Activated CD4-positive, alpha-beta memory T cell treated with anti-CD3 and anti-CD28 coated beads for 36 hours (primary cell): ENCODE measurements around the gene ATP11A. TPM values are rescaled to one million over a fixed set of nuclear protein-coding genes. Genes with fewer than 3 reads are reported as not detected.
"Not testable (repeated sequence)": the region's sequence is repeated elsewhere in the genome, so short reads cannot be mapped to it uniquely, and the experiment has no call there.

Experiments used
- CTCF ChIA-PET: fragments of 350-600 bp; sonication (Branson Sonifier 250); formaldehyde crosslinking; loops from one replicate; lab custom pipeline; 2021; ENCODE audit warnings: antibody characterized with exemption, inconsistent platforms; lab: Charles Lee
- POLR2A ChIA-PET: fragments of 350-600 bp; sonication (Branson Sonifier 250); formaldehyde crosslinking; loops from one replicate; lab custom pipeline; 2021; ENCODE audit warnings: antibody characterized with exemption; lab: Charles Lee
- DNase-seq: peaks from one replicate; pipeline ENCODE4 v3.0.0-alpha.2; 2020
- H3K27ac Mint-ChIP-seq: one replicate; pipeline ENCODE4 v1.8.0; 2021; ENCODE audit warnings: mixed read lengths
- H3K27me3 Mint-ChIP-seq: one replicate; pipeline ENCODE4 v1.8.0; 2021; ENCODE audit warnings: mixed read lengths
- H3K36me3 Mint-ChIP-seq: one replicate; pipeline ENCODE4 v1.8.0; 2021; ENCODE audit warnings: mixed read lengths
- H3K4me1 Mint-ChIP-seq: one replicate; pipeline ENCODE4 v1.8.0; 2021; ENCODE audit warnings: low read depth, mixed read lengths
- H3K4me3 Mint-ChIP-seq: one replicate; pipeline ENCODE4 v1.8.0; 2021; ENCODE audit warnings: mild to moderate bottlenecking, mixed read lengths
- H3K9me3 Mint-ChIP-seq: one replicate; pipeline ENCODE4 v1.8.0; 2021; ENCODE audit warnings: mixed read lengths
- intact Hi-C: fragments of 100-400 bp; cut with micrococcal nuclease; formaldehyde crosslinking; loops from one replicate; pipeline ENCODE4 v1.15.1; 2023
- total RNA-seq, 2 experiments: library from RNA; stranded (reverse); gene quantifications; one replicate each; pipeline ENCODE4 v1.2.3, GENCODE V29; 2021

The ATP11A gene
- total RNA-seq, 2 experiments from 2014 or later, result 36.6 to 38.7 TPM

DNA sequence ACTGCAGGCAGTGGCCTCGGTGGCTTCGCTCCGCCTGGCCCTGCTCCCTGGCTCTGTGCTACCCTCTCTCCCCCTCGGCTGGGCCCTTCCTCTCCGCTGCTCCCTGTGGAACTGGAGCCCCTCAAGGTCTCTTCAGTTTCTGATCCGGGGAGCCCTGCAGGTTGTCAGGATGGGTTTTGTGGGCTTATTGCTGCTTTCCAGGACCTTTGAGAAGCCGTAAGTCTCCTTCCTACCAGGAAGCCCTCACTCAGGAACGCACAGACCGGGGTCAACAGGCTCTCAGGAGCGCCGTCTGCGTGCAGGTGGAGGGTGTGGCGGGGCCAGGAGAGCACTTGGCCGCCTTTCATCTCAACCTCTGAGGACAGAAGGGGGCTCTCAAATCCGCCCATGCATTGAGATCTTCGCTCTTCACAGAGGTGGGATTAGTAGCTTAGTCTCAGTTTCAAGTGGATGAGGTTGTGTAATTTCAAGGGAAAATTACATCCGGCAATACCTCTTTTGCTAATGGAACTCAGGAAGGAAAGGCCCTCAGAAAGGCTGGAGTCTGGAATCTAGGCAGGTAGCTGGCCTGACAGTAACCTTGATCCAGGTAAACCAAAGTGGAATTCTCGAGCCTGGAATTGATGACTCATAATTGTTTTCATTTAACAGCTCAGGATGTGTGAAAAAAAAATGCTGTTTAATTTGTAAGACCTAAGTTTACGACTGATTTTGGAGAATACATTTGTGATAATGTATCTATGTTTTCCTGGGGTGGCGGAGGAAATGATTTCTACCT, 102.0 kb downstream of the ATP11A start:
- ChIA-PET POLR2A (no interaction called here), CTCF (no interaction called here)
- intact Hi-C loops, result no loop called here
- H3K4me1 Mint-ChIP-seq, result peaks cover 5% of the 10 kb centered on the region
- no peak overlapping the region for H3K4me3 Mint-ChIP-seq
- H3K27me3 Mint-ChIP-seq, result no peaks in the 10 kb centered on the region
- DNase-seq, result no peak
- H3K36me3 Mint-ChIP-seq, result peaks cover 11% of the 10 kb centered on the region
- H3K27ac Mint-ChIP-seq, result no peak overlapping the region
- peaks cover 2% of the 10 kb centered on the region for H3K9me3 Mint-ChIP-seq

DNA sequence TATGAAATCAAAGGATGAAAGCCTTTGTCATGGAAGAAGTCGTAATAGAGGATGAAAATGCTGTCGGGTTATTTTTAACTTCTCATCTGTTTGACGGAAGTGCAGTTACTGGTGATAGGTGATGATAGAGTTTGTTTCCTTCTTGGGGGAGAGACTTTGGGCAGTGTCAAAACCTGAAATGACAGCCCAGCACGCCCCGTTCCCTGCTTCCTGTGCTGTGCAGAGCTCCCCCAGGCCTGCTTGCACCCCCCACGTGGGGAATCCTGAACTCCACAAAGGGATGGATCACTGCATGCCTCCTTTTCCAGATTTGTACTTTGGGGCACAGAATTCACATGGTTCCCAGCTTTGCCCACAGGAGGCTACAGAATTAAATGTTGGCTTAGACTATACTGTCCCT, 102.7 kb downstream of the ATP11A start:
- no peak for DNase-seq
- H3K36me3 Mint-ChIP-seq, result peaks cover 11% of the 10 kb centered on the region
- H3K9me3 Mint-ChIP-seq, result peaks cover 2% of the 10 kb centered on the region
- peaks cover 5% of the 10 kb centered on the region for H3K4me1 Mint-ChIP-seq
- intact Hi-C loops, result no loop called here
- ChIA-PET POLR2A (no interaction called here), CTCF (no interaction called here)
- H3K4me3 Mint-ChIP-seq, result no peak overlapping the region
- no peak overlapping the region for H3K27ac Mint-ChIP-seq
- H3K27me3 Mint-ChIP-seq, result no peaks in the 10 kb centered on the region

DNA sequence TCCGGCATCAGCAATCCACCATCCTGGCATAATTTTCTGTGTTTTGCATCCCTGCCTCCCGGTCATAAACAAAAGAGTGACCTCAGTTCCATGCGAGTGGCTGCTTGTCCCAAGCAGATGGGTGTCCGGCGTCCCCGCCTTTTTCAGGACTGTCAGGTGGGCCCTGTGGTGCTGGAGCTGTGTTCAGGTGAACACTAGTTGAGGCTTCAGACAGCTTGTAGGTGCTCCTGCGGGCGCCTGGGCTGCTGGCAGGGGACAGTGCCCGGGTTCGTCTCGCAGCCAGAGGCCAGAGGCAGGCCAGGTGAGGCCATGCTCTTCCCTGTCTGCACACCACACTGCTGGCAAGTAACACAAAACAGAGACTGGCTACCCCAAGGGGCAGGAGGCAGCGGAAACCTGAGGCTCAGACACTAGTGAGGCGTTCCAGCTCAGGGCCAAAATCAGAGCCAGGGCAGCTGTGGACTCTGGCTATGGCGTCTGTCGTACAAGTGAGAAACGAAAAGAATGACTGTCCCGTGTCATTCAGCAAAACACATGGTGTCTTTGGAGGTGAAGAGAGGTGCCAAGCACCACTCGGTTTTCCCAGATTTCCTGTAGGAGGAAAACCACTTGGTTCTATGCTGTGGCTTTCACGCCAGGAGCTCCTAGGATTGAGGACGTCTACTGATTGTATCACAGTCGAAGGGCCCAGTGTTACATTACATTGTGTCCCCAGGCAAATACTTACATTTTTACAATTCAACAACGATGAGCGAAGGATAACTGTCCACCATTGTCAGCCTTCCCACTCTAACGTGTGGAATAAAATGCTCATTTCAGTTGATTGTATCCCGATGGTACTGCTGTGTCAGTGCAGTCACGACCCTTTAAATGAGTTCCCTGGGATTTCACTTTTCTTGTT, 104.0 kb downstream of the ATP11A start:
- DNase-seq, result no peak
- Mint-ChIP-seq H3K36me3 (peaks cover 12% of the 10 kb centered on the region), H3K9me3 (peaks cover 2% of the 10 kb centered on the region), H3K4me1 (peaks cover 5% of the 10 kb centered on the region), H3K27ac (no peak overlapping the region), H3K27me3 (no peaks in the 10 kb centered on the region), H3K4me3 (no peak overlapping the region)
- ChIA-PET POLR2A (no interaction called here), CTCF (no interaction called here)
- intact Hi-C loops, result no loop called here

DNA sequence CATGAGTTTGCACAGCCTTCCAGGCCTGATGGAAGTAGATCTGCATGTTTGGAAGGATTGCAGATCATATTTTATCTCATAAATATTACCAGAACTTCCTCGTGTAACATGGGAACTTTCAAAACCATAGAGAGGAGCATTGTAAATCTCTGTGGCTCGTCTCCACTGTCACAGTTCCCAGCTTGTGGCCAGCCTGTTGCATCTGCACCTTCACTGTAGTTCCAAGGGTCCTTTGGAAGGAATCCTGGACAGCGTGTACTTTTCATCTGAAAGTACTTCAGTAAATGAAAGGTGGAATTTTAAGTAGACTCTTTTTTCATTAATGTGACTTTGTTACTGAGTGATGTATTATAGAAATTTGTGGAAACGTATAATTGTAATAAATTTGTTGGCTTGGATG, 105.4 kb downstream of the ATP11A start:
- H3K9me3 Mint-ChIP-seq, result peaks cover 11% of the 10 kb centered on the region
- no peak overlapping the region for H3K4me3 Mint-ChIP-seq
- POLR2A ChIA-PET, result no interaction called here
- no peaks in the 10 kb centered on the region for H3K27me3 Mint-ChIP-seq
- peaks cover 5% of the 10 kb centered on the region for H3K4me1 Mint-ChIP-seq
- CTCF ChIA-PET, result no interaction called here
- intact Hi-C loops, result no loop called here
- DNase-seq, result no peak
- H3K27ac Mint-ChIP-seq, result no peak overlapping the region
- peaks cover 11% of the 10 kb centered on the region for H3K36me3 Mint-ChIP-seq

DNA sequence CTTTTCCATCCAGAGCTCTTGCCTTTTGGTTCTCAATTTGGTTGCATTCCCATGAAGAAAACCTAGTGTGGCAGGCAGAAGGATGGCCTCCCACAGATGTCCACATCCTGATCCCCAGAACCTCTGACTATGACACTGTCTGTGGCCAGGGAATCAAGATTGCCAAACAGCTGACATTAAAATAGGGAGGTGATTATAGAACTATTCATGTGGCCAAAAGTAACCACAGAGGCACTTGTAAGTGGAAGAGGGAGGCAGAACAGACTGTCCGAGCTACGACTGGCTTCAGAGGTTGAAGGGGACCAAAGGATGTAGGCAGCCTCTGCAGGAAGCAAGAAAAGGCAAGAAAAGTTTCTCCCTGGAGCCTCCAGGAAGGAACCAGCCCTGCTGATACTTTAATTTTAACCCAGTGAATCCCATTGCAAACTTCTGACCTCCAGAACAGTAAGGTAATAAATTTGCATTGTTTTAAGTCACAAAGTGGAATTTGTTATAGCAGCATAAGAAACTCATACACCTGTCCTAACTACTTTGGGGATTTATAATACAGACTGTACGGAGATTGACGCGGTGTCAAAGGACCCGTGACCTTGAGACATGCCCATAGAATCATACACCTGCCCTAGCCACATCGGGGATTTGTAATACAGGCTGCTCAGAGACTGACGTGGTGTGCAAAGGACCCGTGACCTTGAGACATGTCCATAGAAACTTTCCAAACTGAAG, 106.5 kb downstream of the ATP11A start:
- no peak for DNase-seq

DNA sequence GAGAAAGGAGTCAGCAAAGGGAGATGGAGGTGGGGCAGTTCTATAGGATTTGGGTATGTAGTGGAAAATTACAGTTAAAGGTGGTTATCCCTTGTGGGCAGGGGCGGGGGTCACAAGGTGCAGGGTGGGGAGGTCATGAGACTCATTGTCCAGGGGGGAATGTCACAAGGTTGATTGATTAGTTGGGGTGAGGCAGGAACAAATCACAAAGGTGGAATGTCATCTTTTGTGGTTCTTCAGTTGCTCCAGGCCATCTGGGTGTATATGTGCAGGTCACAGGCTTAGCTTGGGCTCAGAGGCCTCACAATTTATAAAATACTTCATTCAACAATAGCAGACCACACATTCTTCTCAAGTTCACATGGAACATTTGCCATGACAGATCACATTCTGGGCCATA, 109.6 kb downstream of the ATP11A start:
- intact Hi-C loops, result no loop called here
- Mint-ChIP-seq H3K9me3 (peaks cover 11% of the 10 kb centered on the region), H3K27ac (no peak overlapping the region), H3K4me3 (no peak overlapping the region), H3K4me1 (peaks cover 10% of the 10 kb centered on the region), H3K36me3 (peaks cover 9% of the 10 kb centered on the region), H3K27me3 (no peaks in the 10 kb centered on the region)
- ChIA-PET CTCF (no interaction called here), POLR2A (no interaction called here)
- no peak for DNase-seq

More for the DNA sequence above, 106.5 kb downstream of the ATP11A start:
- H3K4me3 Mint-ChIP-seq, result no peak overlapping the region
- peaks cover 4% of the 10 kb centered on the region for H3K4me1 Mint-ChIP-seq
- ChIA-PET CTCF (no interaction called here), POLR2A (no interaction called here)
- intact Hi-C loops, result no loop called here
- H3K27ac Mint-ChIP-seq, result no peak overlapping the region
- H3K27me3 Mint-ChIP-seq, result no peaks in the 10 kb centered on the region
- peaks cover 11% of the 10 kb centered on the region for H3K9me3 Mint-ChIP-seq
- peaks cover 9% of the 10 kb centered on the region for H3K36me3 Mint-ChIP-seq

DNA sequence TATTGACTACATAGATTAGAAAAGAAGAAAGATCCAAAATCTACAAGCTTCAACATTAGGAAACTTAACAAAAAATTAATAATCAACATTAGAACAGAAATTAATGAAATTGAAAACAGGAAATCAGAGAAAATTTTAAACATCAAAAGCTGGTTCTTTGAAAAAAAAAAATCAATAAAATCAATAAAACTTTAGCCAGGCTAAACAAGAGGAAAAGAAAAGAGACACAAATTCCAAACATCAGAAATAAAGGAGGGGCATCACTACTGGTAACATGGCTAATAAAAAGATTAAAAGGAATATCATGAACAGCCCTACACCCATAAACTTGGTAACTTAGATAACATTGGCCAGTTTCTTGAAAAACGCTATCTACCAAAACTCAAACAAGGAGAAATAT, 110.2 kb downstream of the ATP11A start:
- Mint-ChIP-seq H3K36me3 (peaks cover 9% of the 10 kb centered on the region), H3K4me1 (peaks cover 10% of the 10 kb centered on the region), H3K4me3 (no peak overlapping the region), H3K9me3 (peaks cover 11% of the 10 kb centered on the region), H3K27ac (no peak overlapping the region), H3K27me3 (no peaks in the 10 kb centered on the region)
- no peak for DNase-seq
- intact Hi-C loops, result no loop called here
- ChIA-PET POLR2A (no interaction called here), CTCF (no interaction called here)

DNA sequence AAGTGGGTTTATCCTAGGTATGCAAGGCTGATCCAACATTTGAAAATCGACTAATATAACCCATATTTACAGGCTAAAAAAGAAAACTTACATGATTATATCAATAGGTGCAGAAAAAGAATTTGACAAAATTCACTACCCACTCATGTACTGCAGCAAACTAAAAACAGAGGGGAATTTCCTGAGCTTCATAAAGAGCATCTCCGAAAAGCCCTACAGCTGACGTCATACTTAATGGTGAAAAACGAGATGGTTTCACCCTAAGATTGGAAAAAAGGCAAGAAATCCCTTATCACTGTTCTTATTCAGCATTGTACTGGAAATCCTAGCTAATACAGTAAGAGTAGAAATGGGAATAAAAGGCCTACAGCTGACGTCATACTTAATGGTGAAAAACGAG, 111.0 kb downstream of the ATP11A start:
- H3K9me3 Mint-ChIP-seq, result peaks cover 11% of the 10 kb centered on the region
- POLR2A ChIA-PET, H3K36me3 Mint-ChIP-seq, H3K4me1 Mint-ChIP-seq, H3K4me3 Mint-ChIP-seq, H3K27me3 Mint-ChIP-seq, H3K27ac Mint-ChIP-seq, intact Hi-C loops, DNase-seq: not testable (repeated sequence)
- CTCF ChIA-PET, result interaction anchor here (0.8 kb wide), 1 partner anchor 74 kb away, joined by 3 read pairs; no protein-coding TSS in a partner anchor

DNA sequence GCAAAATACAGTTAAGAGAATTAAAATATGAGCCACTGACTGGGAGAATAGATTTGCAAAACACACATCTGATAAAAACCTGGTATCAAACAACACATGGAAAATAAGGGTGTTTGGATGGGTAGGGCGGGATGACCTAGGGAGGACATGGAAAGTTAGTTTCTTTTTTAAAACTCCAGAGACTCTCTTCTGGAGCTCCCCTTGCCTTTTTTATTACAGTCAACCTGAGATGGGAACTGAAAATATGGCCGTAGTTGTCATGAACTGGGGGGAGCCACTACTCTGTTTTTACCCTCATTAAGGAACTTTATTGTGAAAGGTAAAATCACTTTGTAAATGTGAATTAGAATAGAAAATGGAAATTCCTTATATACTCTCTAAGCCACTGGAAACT, 113.0 kb downstream of the ATP11A start:
- Mint-ChIP-seq H3K9me3 (peaks cover 9% of the 10 kb centered on the region), H3K4me1 (peaks cover 10% of the 10 kb centered on the region), H3K4me3 (no peak overlapping the region), H3K27ac (peak overlapping the region; percentile 33), H3K27me3 (no peaks in the 10 kb centered on the region), H3K36me3 (peaks cover 18% of the 10 kb centered on the region)
- DNase-seq, result no peak
- POLR2A ChIA-PET, result interaction anchor here (0.6 kb wide), 1 partner anchor 48 kb away, joined by 4 read pairs; no protein-coding TSS in a partner anchor
- CTCF ChIA-PET, result no interaction called here
- intact Hi-C loops, result no loop called here

DNA sequence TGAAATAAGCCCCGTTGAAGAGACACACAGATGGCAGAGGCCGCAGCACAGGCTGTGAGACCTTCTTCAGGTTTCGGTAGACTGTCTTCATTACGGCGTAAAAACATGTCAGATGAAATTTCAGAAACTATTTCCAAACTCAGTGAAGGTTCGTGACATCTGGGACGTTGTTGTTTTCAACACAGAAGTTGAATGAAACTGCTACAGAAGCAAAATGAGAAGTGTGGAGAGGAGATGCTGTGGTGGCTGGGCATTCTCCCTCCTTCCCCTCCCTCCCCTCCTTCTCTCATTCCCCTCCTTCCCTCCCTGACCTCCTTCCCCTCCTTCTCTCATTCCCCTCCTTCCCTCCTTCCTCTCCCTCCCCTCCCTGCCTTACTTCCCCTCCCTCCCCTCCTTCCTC, 113.6 kb downstream of the ATP11A start:
- Mint-ChIP-seq H3K9me3 (peaks cover 9% of the 10 kb centered on the region), H3K27me3 (no peaks in the 10 kb centered on the region), H3K36me3 (peaks cover 18% of the 10 kb centered on the region), H3K4me3 (no peak overlapping the region), H3K4me1 (peaks cover 10% of the 10 kb centered on the region), H3K27ac (no peak overlapping the region)
- intact Hi-C loops, result no loop called here
- POLR2A ChIA-PET, result no interaction called here
- CTCF ChIA-PET, result no interaction called here
- no peak for DNase-seq

DNA sequence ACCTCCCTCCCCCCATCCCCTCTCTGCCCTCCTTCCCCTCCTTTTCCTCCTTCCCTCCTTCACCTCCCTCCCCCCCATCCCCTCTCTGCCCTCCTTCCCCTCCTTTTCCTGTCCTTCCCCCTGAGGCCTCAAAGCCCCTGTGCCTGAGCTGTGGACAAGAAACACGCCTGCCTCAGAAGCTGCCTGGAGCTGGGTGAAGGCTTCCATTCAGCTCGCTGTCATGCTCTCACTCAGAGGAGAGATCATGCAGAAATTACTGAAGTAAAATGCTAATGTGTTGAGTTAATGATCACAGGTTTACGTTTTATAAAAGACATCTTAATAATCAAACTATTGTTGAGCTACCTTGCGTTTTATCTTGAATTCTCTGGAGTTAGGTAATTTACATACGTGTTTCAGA, 114.5 kb downstream of the ATP11A start:
- ChIA-PET POLR2A (no interaction called here), CTCF (no interaction called here)
- peaks cover 16% of the 10 kb centered on the region for H3K36me3 Mint-ChIP-seq
- H3K4me3 Mint-ChIP-seq, result no peak overlapping the region
- H3K27me3 Mint-ChIP-seq, result no peaks in the 10 kb centered on the region
- no peak overlapping the region for H3K27ac Mint-ChIP-seq
- intact Hi-C loops, result no loop called here
- peaks cover 3% of the 10 kb centered on the region for H3K9me3 Mint-ChIP-seq
- peaks cover 10% of the 10 kb centered on the region for H3K4me1 Mint-ChIP-seq
- DNase-seq, result no peak
